Stimulated activated CD8-positive, alpha-beta memory T cell treated with anti-CD3 and anti-CD28 coated beads, Interleukin-7, amount 100 ng/mL, for 4 hours (primary cell): ENCODE results near the gene PLEKHF1.

ENCODE experiments used
- DNase-seq, 2 donors: peaks; one replicate each; pipeline ENCODE4 v3.0.0-alpha.2; 2020; ENCODE audit warnings: low read depth in 2 of 2

PLEKHF1 gene

DNA sequence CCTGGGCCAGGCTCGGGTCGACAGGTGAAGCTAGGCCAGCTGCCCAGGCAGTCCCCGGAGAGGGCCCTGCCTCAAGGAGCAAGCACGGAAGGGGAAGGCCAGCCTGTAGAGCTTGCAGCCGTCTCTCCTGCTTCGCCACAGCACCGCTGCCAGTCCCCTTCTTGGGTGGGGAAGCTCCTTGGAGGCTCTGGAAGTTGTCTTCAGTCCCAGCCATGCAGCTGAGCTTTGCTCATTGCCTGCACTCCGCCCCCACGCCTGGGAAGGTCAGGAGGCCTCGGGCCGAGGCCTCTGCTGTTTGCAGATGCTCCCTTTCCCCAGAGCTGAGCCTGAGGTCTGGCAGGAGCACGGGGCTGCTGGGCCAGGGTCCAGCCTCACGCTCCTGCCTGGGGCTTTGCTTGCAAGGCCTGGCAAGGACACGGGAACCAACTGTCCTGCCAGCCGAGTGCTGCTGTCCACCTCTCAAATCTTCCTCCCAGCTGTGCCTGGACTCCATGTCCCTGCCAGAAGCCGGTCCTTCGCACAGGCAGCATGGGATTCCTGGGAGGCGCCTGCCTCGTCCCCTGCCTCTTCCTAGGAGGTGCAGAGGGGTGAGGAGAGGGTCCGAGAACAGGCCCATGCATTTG is 13.3 kb downstream of the PLEKHF1 start:
- no peak for DNase-seq

DNA sequence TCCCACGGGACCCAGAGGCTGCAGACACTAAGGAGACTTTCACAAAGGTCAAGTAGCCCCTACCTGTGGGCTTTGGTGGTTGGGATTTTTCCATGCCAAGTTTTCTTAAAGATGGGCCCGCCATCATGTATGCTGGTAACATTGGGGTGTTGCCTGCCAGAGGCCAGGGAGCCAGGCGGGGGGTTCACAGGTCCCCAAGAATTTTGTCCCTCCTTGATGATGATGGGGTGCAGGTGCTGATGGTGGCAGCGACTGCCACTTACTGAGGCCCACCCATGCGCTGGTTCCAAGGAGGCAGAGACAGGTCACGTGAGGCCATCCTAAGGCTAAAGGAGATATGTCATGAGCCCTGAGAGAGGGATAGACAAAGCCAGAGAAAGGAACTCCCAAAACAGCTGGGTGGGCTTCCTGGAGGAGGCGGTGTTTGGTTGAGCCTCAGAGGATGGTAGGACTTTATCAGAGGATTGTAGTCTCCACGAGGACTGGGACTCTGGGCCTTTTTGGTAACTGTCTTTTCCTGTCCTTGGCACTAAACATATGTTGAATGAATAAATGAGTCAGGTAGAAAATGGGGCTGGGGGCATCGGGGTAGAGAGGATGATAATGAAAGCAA is 14.4 kb downstream of the PLEKHF1 start:
- no peak for DNase-seq

DNA sequence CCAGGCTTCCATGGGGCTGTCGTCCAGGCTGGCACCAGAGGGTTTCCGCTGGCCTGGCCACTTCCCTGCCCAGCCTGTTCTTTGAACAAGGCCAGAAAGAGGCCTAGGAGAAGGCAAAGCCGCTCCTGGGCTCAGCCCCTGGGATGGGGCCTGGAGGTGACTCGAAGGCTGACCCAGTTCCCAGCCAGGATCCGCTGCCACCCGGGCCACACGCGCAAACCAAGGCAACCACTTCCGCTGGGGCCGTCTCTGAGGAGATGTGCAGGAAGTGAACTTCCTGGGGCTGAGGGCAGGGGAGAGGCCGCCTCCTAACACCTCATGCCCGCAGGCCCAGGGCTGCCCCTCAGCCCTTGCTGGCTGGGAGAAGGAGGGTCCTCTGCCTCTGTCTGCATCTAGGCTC is 15.2 kb downstream of the PLEKHF1 start:
- peak; percentile 64 to 75 for DNase-seq

DNA sequence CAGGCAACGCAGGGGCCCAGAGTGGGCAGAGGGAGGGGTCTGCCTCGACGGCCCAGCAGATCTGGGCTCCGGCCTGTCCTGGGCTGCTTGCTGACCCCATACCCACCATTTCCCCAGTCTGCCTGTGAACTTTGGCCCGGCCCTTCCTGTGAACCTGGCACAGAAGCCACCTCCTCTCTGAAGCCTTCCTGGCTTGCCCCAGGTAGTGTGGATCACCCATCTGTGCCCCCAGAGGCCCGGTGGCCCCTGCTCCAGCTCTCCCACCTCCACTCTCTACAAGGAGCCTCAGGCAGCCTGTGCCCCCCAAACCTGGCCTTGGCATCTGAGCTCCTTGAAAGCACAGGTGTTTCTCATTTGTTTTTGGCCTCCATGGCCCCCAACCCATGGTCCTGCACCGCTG is 15.7 kb downstream of the PLEKHF1 start:
- no peak for DNase-seq

DNA sequence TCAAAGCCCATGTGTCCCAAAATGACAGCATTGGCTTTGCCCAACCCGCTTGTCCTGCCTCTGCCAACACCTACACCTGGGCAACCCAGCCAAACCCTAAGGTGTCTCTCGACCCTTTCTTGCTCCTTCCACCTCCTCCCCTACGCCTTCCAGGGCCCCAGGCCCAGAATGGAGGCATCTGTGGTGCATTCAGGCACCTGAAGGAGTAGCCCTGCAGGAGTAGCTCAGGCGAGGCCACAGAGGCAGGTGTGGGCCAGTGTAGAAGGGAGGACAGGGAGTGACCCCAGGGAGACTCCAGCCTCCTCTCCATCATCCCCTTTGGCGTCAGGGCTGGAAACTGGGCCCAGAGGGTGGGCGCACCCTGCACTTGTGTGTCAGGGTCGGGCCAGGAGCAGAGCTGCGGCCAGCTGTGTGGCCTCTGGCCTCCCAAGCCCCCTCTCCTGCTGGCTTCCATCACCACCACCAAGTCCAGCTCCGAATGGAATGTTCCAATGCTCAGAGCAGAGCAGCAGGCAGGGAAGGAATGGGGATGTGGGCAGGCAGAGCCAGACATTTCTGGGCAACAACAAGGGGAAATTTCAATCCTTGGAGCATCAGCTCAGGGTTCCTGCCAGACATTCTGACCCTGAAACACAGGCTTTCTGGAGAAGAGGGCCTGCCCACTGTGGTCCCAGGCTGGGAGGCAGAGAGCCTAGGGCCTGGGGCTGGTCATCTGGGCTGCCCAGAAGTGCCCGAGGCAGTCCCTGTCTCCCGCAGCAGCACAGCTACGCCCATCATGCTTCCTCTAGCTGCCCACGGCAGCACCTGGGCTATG is 16.4 kb downstream of the PLEKHF1 start:
- no peak for DNase-seq

DNA sequence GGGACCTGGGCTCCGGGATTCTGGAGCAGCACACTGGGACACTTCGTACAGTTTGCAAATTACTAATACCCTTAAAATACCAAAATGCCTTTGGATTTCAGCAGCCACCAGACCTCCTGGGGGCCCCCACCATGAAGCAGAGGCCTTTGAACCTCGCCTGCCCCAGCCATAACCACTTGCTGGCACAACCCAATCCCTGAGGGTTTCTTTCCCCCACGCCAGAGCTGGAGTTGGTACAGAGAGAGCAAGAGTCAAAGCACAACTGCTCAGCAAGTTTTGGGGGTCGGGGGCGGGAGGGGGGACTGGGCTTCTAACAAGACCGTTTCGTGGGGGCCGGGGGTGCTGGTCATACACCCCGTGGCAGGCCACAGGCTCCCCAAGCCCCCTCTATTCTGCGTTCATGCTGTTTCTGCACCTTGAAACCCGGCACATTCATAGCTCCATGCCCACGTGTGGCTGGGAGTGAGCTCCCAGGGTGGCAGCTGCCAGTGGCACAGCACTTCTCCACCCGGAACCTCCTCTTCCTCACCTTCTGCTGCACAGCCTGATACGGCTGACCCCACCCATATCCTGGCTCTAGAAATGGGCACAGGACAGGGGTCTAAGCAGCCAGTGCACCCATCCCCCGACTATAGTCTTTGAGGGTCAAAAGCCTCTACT is 17.1 kb downstream of the PLEKHF1 start:
- no peak for DNase-seq

DNA sequence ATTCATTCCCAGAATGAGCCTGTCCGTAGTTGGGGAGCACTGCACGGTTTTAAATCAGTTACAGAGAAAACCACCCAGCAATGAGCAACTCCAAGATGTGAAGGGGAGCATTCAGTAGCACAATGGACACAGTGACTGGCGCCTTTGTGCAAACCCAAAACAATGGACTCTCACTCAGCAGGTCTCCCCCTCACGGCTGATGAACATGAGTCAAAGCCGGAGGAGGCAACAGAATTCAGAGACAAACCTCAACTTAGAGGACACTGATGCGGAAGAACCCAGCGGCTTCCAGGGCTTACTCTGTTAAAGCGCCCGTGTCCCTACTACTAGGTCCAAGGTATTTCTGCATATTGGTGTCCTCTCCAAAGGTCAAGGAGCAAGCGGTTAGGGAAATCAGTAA is 17.7 kb downstream of the PLEKHF1 start:
- DNase-seq, result no peak

DNA sequence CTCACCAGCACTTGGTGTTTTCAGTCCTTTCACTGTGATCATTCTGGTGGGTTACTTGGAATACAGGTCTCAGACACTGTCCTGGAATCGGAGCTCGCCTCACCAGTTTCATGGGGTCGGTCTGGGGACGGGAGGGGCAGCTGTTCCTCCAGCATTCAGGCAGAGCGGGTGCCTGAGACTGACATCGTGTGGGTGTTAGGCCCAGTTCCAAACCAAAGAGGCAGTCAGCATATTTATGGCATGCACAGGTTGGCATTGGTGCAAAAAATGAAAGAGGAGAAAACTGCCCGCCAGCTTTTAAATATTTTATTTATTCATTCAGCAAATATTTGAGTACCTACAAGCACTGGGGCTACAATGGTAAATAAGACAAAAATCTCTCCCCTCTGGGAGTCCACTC is 20.1 kb downstream of the PLEKHF1 start:
- DNase-seq, result no peak

DNA sequence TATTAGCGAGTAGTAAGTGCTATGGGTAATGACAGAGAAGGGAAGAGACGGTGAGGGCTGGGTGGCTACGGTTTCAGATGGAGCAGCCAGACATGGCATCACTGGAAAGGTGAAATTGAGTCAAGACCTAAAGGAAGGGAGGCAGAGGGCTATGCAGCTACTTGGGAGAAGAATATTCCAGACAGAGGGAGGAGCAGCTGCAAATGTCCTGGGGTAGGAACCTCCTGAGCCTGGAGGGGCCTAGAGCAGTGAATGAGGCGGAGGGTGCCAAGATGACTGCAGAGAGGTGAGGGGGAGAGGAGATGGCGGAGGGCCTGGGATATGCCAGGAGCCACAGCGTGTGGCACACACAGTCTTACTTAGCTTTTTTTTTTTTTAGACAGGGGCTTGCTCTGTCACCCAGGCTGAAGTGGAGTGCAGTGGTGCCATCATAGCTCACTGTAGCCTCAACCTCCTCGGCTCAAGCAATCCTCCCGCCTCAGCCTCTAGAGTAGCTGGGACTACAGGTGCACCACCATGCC is 21.1 kb downstream of the PLEKHF1 start:
- no peak for DNase-seq

DNA sequence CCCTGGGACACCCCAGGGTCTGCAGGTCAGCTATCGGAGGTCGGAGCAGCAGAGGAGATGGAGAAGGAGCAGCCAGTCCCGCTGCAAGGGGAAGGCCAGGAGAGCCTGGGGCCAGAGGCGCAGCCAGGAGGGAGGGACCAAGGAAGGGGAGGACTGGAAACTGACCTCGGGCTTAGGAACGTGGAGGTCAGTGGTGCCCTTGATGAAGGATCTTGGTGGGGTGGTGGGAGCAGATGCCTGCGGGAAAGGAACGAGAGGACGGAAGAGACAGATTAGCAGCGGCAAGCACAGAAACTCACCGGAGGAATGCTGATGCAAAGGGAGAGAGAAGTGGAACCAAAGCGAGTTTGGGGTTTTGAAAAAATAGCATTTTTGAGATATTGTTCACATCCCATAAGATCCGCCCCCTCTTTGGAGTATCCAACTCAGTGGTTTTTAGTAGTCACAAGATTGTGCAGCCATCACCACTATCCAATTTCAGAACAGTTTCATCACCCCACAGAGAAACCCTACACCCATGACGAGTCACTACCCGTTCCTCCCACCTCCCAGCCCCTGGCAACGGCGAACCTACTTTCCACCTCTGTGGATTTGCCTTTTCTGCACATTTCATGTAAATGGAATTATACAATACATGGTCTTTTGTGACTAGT is 22.1 kb downstream of the PLEKHF1 start:
- no peak for DNase-seq

DNA sequence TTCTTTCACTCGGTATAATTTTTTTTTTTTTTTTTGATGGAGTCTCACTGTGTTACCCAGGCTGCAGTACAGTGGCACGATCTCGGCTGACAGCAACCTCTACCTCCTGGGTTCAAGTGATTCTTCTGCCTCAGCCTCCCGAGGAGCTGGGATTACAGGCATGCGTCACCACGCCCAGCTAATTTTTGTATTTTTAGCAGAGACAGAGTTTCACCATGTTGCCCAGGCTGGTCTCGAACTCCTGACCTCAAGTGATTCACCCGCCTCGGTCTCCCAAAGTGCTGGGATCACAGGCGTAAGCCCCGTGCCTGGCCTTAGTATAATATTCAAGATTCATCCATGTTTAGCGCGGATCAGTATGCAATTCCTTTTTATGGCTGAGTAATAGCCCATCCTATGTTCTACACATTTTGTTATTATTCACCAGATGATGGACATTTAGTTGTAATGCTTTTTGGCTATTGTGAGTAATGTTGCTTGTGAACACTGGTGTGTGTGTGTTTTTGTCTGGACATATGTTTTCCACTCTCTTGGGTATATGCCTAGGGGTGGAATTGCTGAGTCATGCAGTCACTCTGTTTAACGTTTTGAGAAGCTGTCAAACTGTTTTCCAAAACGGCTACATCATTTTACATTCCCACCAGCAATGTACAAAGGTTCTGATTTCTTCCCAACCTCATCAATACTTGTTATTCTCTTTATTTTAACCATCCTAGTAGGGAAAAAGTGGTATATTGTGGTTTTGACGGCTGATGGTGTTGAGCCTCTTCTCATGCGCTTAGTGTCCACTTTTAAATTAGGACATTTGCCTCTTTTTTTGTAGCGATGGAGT is 22.9 kb downstream of the PLEKHF1 start:
- no peak for DNase-seq

DNA sequence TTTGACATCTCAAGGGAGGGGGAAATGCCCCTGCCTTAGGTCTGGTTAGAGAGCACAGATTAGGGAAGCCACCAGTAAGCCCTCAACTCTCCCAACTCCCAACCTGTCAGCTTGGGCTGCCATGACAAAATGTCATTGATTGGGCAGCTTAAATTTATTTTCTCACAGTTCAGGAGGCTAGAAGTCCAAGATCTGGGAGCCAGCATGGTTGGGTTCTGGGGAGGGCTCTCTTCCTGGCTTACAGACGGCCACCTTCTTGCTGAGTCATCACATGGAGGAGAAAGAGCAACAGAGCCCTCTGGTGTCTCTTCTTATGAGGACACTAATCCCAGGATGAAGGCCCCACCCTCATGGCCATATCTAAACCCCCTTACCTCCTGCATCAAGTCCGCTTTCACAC is 25.6 kb downstream of the PLEKHF1 start:
- peak in 1 of 2 donors; percentile 44 for DNase-seq

DNA sequence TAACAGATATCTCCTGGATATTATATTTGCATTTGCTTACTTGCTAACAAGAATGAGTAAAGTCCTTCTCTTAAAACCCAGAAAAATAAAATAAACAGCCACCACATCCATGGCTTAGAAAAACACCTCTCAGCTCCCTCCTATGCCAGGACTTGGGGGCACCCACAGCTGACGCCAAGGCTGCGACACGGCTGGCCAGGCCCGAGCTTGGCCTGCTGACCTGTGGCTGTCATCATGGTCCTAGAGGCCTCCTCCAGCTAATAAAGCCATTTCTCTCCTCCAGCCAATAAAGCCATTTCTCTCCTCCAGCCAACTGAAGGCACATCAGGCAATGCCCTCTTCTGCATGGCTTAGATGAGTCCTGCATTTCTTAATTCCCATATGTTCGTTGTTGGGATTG is 28.9 kb downstream of the PLEKHF1 start:
- no peak for DNase-seq

DNA sequence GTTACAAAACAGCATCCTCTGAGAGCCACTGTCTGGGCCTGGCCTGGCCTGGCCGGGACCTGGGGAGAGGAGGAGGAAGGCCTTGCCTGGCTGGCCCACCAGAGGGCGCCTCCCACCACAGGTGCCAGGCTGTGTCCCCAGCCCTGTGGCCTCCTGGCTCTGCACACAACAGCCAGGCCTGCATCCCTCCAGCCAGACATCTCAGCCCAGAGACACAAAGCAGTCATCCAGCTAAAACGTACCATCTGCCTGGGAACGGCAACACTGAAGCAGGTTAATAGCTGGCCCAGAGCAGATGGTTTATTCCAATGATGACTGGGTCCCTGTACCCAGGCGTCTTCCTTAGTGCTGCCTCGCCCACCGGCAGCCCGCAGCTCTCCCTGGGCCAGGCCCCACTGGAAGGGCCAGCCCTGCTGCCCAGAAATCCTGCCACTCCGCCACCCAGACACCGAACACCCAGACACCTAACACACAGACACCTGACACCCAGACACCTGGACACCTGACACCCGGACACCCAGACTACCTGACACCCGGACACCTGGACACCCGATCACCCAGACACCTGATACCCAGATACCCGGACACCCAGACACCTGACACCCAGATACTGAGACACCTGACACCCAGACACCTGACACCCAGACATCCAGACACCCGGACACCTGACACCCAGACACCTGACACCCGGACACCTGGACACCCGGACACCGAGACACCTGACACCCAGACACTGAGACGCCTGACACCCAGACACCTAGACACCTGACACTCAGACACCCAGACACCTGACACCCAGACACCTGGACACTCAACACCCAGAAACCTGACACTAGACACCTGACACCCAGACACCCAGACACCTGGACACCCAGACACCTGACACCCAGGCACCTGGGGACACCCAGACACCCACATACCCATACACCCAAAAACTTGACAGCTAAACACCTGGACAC is 29.7 kb downstream of the PLEKHF1 start:
- peak; percentile 58 to 67 for DNase-seq

DNA sequence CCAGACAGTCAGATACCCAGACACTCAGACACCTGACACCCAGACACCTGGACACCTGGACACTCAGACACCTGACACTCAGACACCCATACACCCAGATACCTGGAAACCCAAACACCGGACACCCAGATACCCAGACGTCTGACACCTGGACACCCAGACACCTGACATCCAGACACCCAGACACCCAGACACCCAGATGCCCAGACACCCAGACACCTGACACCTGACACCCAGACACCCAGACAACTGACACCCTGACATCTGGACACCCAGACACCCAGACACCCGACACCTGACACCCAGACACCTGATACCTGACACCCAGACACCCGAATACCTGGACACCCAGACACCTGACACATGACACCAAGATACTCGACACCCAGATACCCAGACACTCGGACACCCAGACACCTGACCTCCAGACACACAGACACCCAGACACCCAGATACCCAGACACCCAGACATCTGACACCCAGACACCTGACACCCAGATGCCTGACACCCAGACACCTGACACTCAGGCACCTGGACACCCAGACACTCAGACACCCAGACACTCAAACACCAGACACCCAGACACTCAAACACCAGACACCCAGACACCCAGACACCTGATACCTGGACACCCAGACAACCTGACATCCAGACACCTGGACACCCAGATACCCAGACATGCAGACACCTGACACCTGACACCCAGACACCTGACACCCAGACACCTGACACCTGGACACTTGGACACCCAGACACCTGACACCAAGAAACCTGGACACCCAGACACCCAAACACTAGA is 30.7 kb downstream of the PLEKHF1 start:
- no peak for DNase-seq

DNA sequence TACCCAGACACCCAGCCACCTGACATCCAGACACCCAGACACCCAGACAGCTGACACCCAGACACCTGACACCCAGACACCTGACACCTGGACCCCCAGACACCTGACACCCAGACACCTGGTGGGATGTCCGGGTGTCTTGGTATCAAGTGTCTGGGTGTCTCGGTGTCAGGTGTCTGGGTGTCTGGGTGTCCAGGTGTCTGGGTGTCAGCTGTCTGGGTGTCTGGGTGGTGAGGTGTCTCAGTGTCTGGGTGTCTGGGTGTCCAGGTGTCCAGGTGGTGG is 31.2 kb downstream of the PLEKHF1 start:
- DNase-seq, result no peak

DNA sequence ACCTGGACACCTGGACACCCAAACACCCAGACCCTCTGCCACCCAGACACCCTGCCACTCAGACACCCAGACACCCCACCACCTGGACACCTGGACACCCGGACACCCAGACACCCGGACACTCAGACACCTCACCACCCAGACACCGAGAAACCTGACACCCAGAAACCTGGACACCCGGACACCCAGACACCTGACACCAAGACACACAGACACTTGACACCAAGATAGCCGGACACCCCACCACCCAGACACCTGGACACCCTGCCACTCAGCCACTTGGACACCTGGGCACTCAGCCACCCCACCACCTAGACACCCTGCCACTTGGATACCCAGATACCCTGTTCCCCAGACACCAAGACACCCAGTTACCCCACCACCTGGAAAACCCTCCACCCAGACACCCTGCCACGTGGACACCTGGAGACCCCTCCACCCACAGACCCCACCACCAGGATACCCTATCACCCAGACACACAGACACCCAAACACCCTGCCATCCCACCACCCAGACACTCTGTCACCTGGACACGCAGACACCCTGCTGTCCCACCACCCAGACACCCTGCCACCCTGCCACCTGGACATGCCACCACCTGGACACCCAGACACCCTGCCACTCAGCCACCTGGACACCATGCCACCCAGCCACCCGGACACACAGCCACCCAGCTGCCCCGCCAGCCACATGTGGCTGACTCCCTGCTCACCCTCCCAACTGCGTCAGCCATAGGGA is 32.4 kb downstream of the PLEKHF1 start:
- no peak for DNase-seq

DNA sequence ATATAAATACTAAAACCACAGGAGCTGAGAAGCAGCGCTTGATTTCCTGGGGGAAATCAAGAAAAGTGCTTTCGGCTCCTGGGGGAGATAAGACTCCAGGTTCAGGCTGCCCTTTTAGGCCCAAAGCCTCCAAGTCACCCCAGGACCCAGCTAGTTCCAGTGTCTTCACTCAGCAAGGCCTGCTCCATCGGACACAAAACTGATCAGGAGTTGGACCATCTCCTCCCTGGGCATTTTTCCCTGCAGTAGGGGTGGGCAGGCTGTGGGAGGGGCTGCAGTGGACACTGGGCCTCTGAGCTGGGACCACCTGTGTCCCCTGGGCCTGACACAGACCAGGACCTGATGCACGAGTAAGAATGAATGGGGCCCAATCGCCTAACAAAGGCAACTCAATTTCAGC is 34.6 kb downstream of the PLEKHF1 start:
- DNase-seq, result no peak
